GM12878 (cell line): ENCODE data around the gene PM20D2. TPM values are rescaled to one million over a fixed set of nuclear protein-coding genes. Genes with fewer than 3 reads are reported as not detected.

ENCODE experiments used
- ATAC-seq: fragments of 200-7000 bp; cut with Tn5 transposase; 3 replicates; pipeline ENCODE4 v1.9.1; 2020; ENCODE audit warnings: mild to moderate bottlenecking, moderate library complexity
- BruUV-seq: library from RNA; stranded (reverse); fragments of 400-500 nt; replicated peaks from 2 replicates; lab custom pipeline; 2021; lab: Mats Ljungman, UMichigan
- CTCF ChIA-PET: fragments of 300-600 bp; sonication (Branson Sonifier 250); formaldehyde crosslinking; extraction: SDS; loops from one replicate; lab custom pipeline; 2021; ENCODE audit warnings: inconsistent platforms; lab: Yijun Ruan, JAX
- POLR2A ChIA-PET: fragments of 350-600 bp; formaldehyde crosslinking; extraction: SDS; loops from one replicate; lab custom pipeline; 2021; ENCODE audit warnings: inconsistent platforms; lab: Charles Lee
- RAD21 ChIA-PET: fragments of 300-600 bp; sonication (Branson Sonifier 250); formaldehyde crosslinking; loops from one replicate; lab custom pipeline; 2023; ENCODE audit warnings: antibody characterized with exemption; ENCODE audit not compliant: unreplicated experiment; lab: Charles Lee
- SMC1A ChIA-PET: fragments of 300-600 bp; sonication (Branson Sonifier 250); formaldehyde crosslinking; loops from one replicate; lab custom pipeline; 2023; ENCODE audit not compliant: unreplicated experiment, uncharacterized antibody; lab: Charles Lee
- DNase-seq: peaks from one replicate; pipeline ENCODE4 v3.0.0-alpha.2; 2011; ENCODE audit warnings: low read depth, low spot score
- FAIRE-seq: peaks from 3 replicates; lab custom pipeline; 2011; peaks lifted over from hg19 to GRCh38; lab: Jason Lieb, UNC
- H2AFZ ChIP-seq: 2 replicates; pipeline ENCODE4 v1.6.0; 2011; ENCODE audit warnings: low read depth, low read length, control low read depth; ENCODE audit not compliant: control insufficient read depth
- H3K27ac ChIP-seq: 2 replicates; pipeline ENCODE4 v1.5.1; 2011; ENCODE audit warnings: control low read depth; ENCODE audit not compliant: control insufficient read depth, insufficient read depth
- H3K27me3 ChIP-seq, 2 experiments: replicated peaks in 1 of 2; 2 replicates each; pipeline versions ENCODE4 v1.6.0 to v1.6.1; 2011; ENCODE audit warnings: low read length in 1 of 2; ENCODE audit not compliant: control insufficient read depth in 2 of 2, insufficient read depth in 2 of 2
- H3K36me3 ChIP-seq, 2 experiments: 2 replicates each; pipeline ENCODE4 v1.5.1; 2011; ENCODE audit warnings: low read length in 1 of 2; ENCODE audit not compliant: control insufficient read depth in 2 of 2, insufficient read depth in 2 of 2
- H3K4me1 ChIP-seq: 2 replicates; pipeline ENCODE4 v1.6.1; 2011; ENCODE audit warnings: mild to moderate bottlenecking, low read length, moderate library complexity, mixed read lengths; ENCODE audit not compliant: control insufficient read depth, insufficient read depth
- H3K4me2 ChIP-seq: 2 replicates; pipeline ENCODE4 v1.6.0; 2011; ENCODE audit warnings: control low read depth; ENCODE audit not compliant: control insufficient read depth, insufficient read depth
- H3K4me3 ChIP-seq: fragments of 200-600 bp; sonication (generic); 2 replicates; pipeline ENCODE4 v1.5.1; 2016
- H3K79me2 ChIP-seq: 2 replicates; pipeline ENCODE4 v1.6.0; 2011; ENCODE audit warnings: low read length; ENCODE audit not compliant: control insufficient read depth, insufficient read depth
- H3K9ac ChIP-seq: 2 replicates; pipeline ENCODE4 v1.8.0; 2011; ENCODE audit warnings: low read length, control low read depth, mixed read lengths; ENCODE audit not compliant: control insufficient read depth, insufficient read depth
- H3K9me3 ChIP-seq: replicated peaks from 3 replicates; pipeline ENCODE4 v1.5.1; 2011; ENCODE audit warnings: mild to moderate bottlenecking, low read length; ENCODE audit not compliant: control insufficient read depth, insufficient read depth
- H4K20me1 ChIP-seq: 2 replicates; pipeline ENCODE4 v1.6.0; 2011; ENCODE audit not compliant: control insufficient read depth, insufficient read depth
- BMI1 ChIP-seq: fragments of 450-650 bp; IDR thresholded peaks from 2 replicates; pipeline ENCODE4 v1.6.1; 2016; ENCODE audit warnings: mild to moderate bottlenecking, moderate library complexity, borderline replicate concordance
- FOXK2 ChIP-seq: fragments of 450-650 bp; IDR thresholded peaks from 2 replicates; pipeline ENCODE4 v1.6.1; 2017; ENCODE audit warnings: mild to moderate bottlenecking, moderate library complexity
- HDAC6 ChIP-seq: fragments of 200-600 bp; sonication (generic); IDR thresholded peaks from one replicate; pipeline ENCODE4 v1.8.0; 2017; ENCODE audit warnings: antibody characterized with exemption; ENCODE audit not compliant: unreplicated experiment
- MYB ChIP-seq: fragments of 150-350 bp; IDR thresholded peaks from 2 replicates; pipeline ENCODE4 v1.6.1; 2014; ENCODE audit warnings: mild to moderate bottlenecking, low read depth, low read length, borderline replicate concordance
- NR2C1 ChIP-seq: fragments of 450-650 bp; IDR thresholded peaks from 2 replicates; pipeline ENCODE4 v1.6.1; 2017; ENCODE audit warnings: antibody characterized with exemption, mild to moderate bottlenecking, moderate library complexity
- RFX5 ChIP-seq: IDR thresholded peaks from 2 replicates; pipeline ENCODE4 v1.6.1; 2011; ENCODE audit warnings: low read depth, low read length, improper control_type of control experiment
- SRF ChIP-seq, 2 experiments: IDR thresholded peaks; 2 replicates each; pipeline ENCODE4 v1.6.1; 2011; ENCODE audit warnings: low read depth in 2 of 2, low read length in 2 of 2, mild to moderate bottlenecking in 1 of 2, moderate library complexity in 1 of 2
- TARDBP ChIP-seq: IDR thresholded peaks from 2 replicates; pipeline ENCODE4 v1.6.1; 2016; ENCODE audit warnings: borderline replicate concordance
- WGBS: methylation state at CpG from one replicate; pipeline ENCODE4 v1.1.6; 2016; ENCODE audit warnings: low lambda C conversion rate; ENCODE audit not compliant: insufficient replicate concordance, insufficient coverage; ENCODE audit errors: missing lambda C conversion rate; 5-methylcytosine and 5-hydroxymethylcytosine counted together
- in situ Hi-C: fragments of 300-500 bp; cut with MboI; formaldehyde crosslinking; loops from 9 replicates; pipeline ENCODE4 v1.14.3; 2018; ENCODE audit warnings: mixed read lengths
- intact Hi-C: fragments of 100-400 bp; cut with micrococcal nuclease; formaldehyde crosslinking; loops from one replicate; pipeline ENCODE4 v1.14.2; 2022; ENCODE audit not compliant: unreplicated experiment
- polyA plus RNA-seq, 11 experiments: library from polyadenylated mRNA; depleted of rRNA in 4 of 11; unstranded in 6 of 11; stranded (reverse) in 5 of 11; fragments of >200 nt; fragmentation: Nextera tagmentation in 4 of 11; fragmentation: Illumina TruSeq in 1 of 11; extraction: Ambion mirVana in 4 of 11; extraction: Trizol in 1 of 11; gene quantifications; 1 replicate in 1 of 11; 2 replicates in 10 of 11; pipeline versions ENCODE4 v1.2.1 to v1.2.3, GENCODE V29; 2011 to 2016; ENCODE audit warnings: inconsistent platforms in 2 of 11, missing spikeins in 2 of 11, low read depth in 1 of 11
- total RNA-seq, 4 experiments: library from RNA; depleted of rRNA in 3 of 4; stranded (reverse); fragments of >200 nt in 3 of 4; fragmentation: Illumina TruSeq in 1 of 4; extraction: Trizol in 1 of 4; gene quantifications; 2 replicates each; pipeline versions ENCODE4 v1.2.1 to v1.2.3, GENCODE V29; 2013 to 2021
- TF ChIP-seq, protein P1 (sequence below): fragments of 450-650 bp; IDR thresholded peaks from 2 replicates; pipeline ENCODE4 v1.6.1; 2017; ENCODE audit warnings: mild to moderate bottlenecking

Gene PM20D2
- total and polyA plus RNA-seq, 10 of the 15 experiments (the other 5 are each of a cell fraction or from before 2014, with no cell fraction given) = 7.8 to 23.6 (median 15.7) TPM

DNA sequence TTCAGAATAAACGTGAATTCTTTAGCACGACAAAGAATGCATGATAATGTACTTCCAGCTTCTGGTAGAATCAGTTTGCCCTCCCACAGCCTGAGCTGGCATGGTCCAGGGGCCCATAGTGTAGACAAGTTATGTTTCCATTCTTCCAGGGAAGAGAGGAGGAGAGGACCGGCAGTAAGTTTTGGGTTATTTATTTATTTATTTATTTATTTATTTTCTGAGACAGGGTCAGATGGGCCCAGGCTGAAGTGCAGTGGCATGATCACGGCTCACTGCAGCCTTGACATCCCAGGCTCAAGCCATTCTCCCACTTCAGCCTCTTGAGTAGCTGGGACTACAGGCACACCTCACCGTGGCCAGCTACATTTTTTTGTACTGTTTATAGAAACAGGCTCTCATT is 66.6 kb downstream of the PM20D2 start:
- no peak for DNase-seq
- Histone ChIP-seq H3K36me3 (no peaks in the 10 kb centered on the region), H4K20me1 (no peaks in the 10 kb centered on the region), H3K79me2 (no peaks in the 10 kb centered on the region), H3K9me3 (no peaks in the 10 kb centered on the region), H3K4me1 (no peaks in the 10 kb centered on the region), H3K27me3 (no peaks in the 10 kb centered on the region; a peak in 1 of 4 replicates), H3K4me2 (no peak overlapping the region), H3K4me3 (no peak overlapping the region), H2AFZ (no peak overlapping the region), H3K9ac (no peak overlapping the region), H3K27ac (no peak overlapping the region)
- BruUV-seq = no TSS peak
- POLR2A ChIA-PET = no interaction called here
- no peak for TF ChIP-seq HDAC6
- TF ChIP-seq NR2C1 = no peak
- in situ Hi-C loops (no loop called here), intact Hi-C loops (no loop called here)
- WGBS = 22% methylated on average over 5 of the region's 5 CpGs
- no peak for FAIRE-seq
- CTCF ChIA-PET = interaction anchor here (1.0 kb wide), 1 partner anchor 160 kb away, joined by 3 read pairs; no protein-coding TSS in a partner anchor
- no peak for ATAC-seq
- RAD21 ChIA-PET = no interaction called here
- SMC1A ChIA-PET = interaction anchor here (2.0 kb wide), 1 partner anchor 12 kb away, joined by 4 read pairs; no protein-coding TSS in a partner anchor

DNA sequence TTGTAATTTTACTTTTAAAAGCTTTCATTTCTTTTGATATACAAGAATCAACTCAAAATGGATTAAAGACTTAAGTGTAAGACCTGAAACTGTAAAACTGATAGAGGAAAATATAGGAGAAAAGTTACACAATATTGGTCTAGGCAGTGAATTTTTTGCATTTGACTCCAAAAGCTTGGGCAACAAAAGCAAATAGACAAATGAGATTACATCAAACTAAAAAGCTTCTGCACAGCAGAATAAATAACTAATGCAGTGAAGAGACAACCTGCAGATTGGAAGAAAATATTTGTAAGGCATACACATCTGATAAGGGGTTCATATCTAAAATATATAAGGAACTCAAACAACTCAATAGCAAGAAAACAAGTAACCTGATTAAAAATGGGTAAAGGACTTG is 68.3 kb downstream of the PM20D2 start:
- H3K4me2 ChIP-seq = no peak overlapping the region
- CTCF ChIA-PET = no interaction called here
- ATAC-seq = no peak
- H3K27me3 ChIP-seq = no peaks in the 10 kb centered on the region; a peak in 1 of 4 replicates
- H3K79me2 ChIP-seq = no peaks in the 10 kb centered on the region
- no peak for DNase-seq
- RAD21 ChIA-PET = no interaction called here
- POLR2A ChIA-PET = no interaction called here
- H3K4me1 ChIP-seq = no peaks in the 10 kb centered on the region
- no peak for FAIRE-seq
- no TSS peak for BruUV-seq
- H3K27ac ChIP-seq = no peak overlapping the region
- H3K9me3 ChIP-seq = no peaks in the 10 kb centered on the region
- no peaks in the 10 kb centered on the region for H3K36me3 ChIP-seq
- SMC1A ChIA-PET = no interaction called here
- no peak overlapping the region for H2AFZ ChIP-seq
- H4K20me1 ChIP-seq = no peaks in the 10 kb centered on the region
- H3K9ac ChIP-seq = no peak overlapping the region
- TF ChIP-seq, protein P1, sequence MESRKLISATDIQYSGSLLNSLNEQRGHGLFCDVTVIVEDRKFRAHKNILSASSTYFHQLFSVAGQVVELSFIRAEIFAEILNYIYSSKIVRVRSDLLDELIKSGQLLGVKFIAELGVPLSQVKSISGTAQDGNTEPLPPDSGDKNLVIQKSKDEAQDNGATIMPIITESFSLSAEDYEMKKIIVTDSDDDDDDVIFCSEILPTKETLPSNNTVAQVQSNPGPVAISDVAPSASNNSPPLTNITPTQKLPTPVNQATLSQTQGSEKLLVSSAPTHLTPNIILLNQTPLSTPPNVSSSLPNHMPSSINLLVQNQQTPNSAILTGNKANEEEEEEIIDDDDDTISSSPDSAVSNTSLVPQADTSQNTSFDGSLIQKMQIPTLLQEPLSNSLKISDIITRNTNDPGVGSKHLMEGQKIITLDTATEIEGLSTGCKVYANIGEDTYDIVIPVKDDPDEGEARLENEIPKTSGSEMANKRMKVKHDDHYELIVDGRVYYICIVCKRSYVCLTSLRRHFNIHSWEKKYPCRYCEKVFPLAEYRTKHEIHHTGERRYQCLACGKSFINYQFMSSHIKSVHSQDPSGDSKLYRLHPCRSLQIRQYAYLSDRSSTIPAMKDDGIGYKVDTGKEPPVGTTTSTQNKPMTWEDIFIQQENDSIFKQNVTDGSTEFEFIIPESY = no peak
- TF ChIP-seq FOXK2 (no peak), MYB (no peak), BMI1 (no peak), NR2C1 (no peak), SRF (IDR thresholded peaks at IDR 0.05; ENCODE audit: low read depth in 2 of 2, low read length in 2 of 2) (no peak), TARDBP (no peak), RFX5 (no peak)
- in situ Hi-C loops (no loop called here), intact Hi-C loops (no loop called here)
- no peak overlapping the region for H3K4me3 ChIP-seq
